H1 (cell line): ENCODE data around the gene TNP1.

Experiments
- CHD2 ChIP-seq: IDR thresholded peaks from 2 replicates; pipeline ENCODE4 v1.6.1; 2012; ENCODE audit warnings: low read length, improper control_type of control experiment
- POLR2A ChIP-seq, 2 experiments: IDR thresholded peaks; 1 replicate in 1 of 2; 2 replicates in 1 of 2; pipeline ENCODE4 v1.6.1; 2011; ENCODE audit warnings: low read depth in 2 of 2, low read length in 2 of 2, mild to moderate bottlenecking in 2 of 2; ENCODE audit errors: control extremely low read depth in 1 of 2
- SP2 ChIP-seq: IDR thresholded peaks from 2 replicates; pipeline ENCODE4 v1.6.1; 2012; ENCODE audit warnings: mild to moderate bottlenecking, low read length, inconsistent platforms
- TEAD4 ChIP-seq: IDR thresholded peaks from 2 replicates; pipeline ENCODE4 v1.6.1; 2012; ENCODE audit warnings: low read depth, low read length, inconsistent platforms, mixed read lengths
- TF ChIP-seq, protein P1 (sequence below), 3 experiments: IDR thresholded peaks; 1 replicate in 2 of 3; 2 replicates in 1 of 3; pipeline versions ENCODE4 v1.5.1 to v1.6.1; 2011; ENCODE audit warnings: low read length in 3 of 3, mild to moderate bottlenecking in 3 of 3, inconsistent platforms in 2 of 3, low read depth in 1 of 3, moderate library complexity in 1 of 3; ENCODE audit not compliant: insufficient read depth in 1 of 3; ENCODE audit errors: control extremely low read depth in 1 of 3
- TF ChIP-seq, protein P2 (sequence below): IDR thresholded peaks from 2 replicates; pipeline ENCODE4 v1.6.1; 2012; ENCODE audit warnings: inconsistent platforms
- TF ChIP-seq, protein P3 (sequence below): fragments of 300-600 bp; sonication (generic); IDR thresholded peaks from 2 replicates; pipeline ENCODE4 v1.7.1; 2012; ENCODE audit warnings: low read length, moderate library complexity, mild to moderate bottlenecking, inconsistent platforms; ENCODE audit not compliant: insufficient replicate concordance

DNA sequence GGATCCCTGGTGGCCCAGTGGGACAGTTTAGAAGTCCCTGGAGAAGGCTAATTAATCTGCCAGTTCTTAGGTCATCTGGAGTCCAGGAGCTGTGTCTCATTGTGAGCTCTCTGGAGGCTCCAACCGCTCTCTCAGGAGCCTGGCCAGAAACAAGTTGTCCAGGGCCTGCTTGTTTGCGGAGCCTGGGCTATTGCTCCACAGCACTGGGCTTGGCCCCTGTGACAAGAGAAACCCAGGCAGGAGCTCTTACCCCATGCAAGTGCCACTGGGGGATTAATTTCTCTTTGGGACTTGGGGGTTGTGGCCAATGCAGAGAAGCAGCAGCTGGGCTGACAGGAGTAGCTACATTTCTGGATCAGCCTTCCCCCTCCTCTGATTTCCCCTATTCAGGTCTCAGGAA, 24.5 kb upstream of the TNP1 start:
- TF ChIP-seq, protein P1, sequence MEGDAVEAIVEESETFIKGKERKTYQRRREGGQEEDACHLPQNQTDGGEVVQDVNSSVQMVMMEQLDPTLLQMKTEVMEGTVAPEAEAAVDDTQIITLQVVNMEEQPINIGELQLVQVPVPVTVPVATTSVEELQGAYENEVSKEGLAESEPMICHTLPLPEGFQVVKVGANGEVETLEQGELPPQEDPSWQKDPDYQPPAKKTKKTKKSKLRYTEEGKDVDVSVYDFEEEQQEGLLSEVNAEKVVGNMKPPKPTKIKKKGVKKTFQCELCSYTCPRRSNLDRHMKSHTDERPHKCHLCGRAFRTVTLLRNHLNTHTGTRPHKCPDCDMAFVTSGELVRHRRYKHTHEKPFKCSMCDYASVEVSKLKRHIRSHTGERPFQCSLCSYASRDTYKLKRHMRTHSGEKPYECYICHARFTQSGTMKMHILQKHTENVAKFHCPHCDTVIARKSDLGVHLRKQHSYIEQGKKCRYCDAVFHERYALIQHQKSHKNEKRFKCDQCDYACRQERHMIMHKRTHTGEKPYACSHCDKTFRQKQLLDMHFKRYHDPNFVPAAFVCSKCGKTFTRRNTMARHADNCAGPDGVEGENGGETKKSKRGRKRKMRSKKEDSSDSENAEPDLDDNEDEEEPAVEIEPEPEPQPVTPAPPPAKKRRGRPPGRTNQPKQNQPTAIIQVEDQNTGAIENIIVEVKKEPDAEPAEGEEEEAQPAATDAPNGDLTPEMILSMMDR (IDR thresholded peaks at IDR 0.05; ENCODE audit: control extremely low read depth in 1 of 3, insufficient read depth in 1 of 3, low read depth in 1 of 3, low read length in 3 of 3): no peak
- TF ChIP-seq SP2 (no peak), TEAD4 (no peak), POLR2A (IDR thresholded peaks at IDR 0.05; ENCODE audit: control extremely low read depth in 1 of 2, low read depth in 2 of 2, low read length in 2 of 2) (no peak), CHD2 (no peak)
- TF ChIP-seq, protein P2, sequence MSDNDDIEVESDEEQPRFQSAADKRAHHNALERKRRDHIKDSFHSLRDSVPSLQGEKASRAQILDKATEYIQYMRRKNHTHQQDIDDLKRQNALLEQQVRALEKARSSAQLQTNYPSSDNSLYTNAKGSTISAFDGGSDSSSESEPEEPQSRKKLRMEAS: no peak
- TF ChIP-seq, protein P3, sequence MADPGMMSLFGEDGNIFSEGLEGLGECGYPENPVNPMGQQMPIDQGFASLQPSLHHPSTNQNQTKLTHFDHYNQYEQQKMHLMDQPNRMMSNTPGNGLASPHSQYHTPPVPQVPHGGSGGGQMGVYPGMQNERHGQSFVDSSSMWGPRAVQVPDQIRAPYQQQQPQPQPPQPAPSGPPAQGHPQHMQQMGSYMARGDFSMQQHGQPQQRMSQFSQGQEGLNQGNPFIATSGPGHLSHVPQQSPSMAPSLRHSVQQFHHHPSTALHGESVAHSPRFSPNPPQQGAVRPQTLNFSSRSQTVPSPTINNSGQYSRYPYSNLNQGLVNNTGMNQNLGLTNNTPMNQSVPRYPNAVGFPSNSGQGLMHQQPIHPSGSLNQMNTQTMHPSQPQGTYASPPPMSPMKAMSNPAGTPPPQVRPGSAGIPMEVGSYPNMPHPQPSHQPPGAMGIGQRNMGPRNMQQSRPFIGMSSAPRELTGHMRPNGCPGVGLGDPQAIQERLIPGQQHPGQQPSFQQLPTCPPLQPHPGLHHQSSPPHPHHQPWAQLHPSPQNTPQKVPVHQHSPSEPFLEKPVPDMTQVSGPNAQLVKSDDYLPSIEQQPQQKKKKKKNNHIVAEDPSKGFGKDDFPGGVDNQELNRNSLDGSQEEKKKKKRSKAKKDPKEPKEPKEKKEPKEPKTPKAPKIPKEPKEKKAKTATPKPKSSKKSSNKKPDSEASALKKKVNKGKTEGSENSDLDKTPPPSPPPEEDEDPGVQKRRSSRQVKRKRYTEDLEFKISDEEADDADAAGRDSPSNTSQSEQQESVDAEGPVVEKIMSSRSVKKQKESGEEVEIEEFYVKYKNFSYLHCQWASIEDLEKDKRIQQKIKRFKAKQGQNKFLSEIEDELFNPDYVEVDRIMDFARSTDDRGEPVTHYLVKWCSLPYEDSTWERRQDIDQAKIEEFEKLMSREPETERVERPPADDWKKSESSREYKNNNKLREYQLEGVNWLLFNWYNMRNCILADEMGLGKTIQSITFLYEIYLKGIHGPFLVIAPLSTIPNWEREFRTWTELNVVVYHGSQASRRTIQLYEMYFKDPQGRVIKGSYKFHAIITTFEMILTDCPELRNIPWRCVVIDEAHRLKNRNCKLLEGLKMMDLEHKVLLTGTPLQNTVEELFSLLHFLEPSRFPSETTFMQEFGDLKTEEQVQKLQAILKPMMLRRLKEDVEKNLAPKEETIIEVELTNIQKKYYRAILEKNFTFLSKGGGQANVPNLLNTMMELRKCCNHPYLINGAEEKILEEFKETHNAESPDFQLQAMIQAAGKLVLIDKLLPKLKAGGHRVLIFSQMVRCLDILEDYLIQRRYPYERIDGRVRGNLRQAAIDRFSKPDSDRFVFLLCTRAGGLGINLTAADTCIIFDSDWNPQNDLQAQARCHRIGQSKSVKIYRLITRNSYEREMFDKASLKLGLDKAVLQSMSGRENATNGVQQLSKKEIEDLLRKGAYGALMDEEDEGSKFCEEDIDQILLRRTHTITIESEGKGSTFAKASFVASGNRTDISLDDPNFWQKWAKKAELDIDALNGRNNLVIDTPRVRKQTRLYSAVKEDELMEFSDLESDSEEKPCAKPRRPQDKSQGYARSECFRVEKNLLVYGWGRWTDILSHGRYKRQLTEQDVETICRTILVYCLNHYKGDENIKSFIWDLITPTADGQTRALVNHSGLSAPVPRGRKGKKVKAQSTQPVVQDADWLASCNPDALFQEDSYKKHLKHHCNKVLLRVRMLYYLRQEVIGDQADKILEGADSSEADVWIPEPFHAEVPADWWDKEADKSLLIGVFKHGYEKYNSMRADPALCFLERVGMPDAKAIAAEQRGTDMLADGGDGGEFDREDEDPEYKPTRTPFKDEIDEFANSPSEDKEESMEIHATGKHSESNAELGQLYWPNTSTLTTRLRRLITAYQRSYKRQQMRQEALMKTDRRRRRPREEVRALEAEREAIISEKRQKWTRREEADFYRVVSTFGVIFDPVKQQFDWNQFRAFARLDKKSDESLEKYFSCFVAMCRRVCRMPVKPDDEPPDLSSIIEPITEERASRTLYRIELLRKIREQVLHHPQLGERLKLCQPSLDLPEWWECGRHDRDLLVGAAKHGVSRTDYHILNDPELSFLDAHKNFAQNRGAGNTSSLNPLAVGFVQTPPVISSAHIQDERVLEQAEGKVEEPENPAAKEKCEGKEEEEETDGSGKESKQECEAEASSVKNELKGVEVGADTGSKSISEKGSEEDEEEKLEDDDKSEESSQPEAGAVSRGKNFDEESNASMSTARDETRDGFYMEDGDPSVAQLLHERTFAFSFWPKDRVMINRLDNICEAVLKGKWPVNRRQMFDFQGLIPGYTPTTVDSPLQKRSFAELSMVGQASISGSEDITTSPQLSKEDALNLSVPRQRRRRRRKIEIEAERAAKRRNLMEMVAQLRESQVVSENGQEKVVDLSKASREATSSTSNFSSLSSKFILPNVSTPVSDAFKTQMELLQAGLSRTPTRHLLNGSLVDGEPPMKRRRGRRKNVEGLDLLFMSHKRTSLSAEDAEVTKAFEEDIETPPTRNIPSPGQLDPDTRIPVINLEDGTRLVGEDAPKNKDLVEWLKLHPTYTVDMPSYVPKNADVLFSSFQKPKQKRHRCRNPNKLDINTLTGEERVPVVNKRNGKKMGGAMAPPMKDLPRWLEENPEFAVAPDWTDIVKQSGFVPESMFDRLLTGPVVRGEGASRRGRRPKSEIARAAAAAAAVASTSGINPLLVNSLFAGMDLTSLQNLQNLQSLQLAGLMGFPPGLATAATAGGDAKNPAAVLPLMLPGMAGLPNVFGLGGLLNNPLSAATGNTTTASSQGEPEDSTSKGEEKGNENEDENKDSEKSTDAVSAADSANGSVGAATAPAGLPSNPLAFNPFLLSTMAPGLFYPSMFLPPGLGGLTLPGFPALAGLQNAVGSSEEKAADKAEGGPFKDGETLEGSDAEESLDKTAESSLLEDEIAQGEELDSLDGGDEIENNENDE: no peak
